HG02852 (cell line): Measurements from ENCODE around the gene ACOXL.

Source experiments
- ATAC-seq: cut with Tn5 transposase; IDR thresholded peaks from one replicate; pipeline ENCODE4 v1.9.1; 2021; ENCODE audit warnings: mild to moderate bottlenecking, moderate library complexity; ENCODE audit not compliant: unreplicated experiment

The ACOXL gene

GRCh38 chr2:111099402-111099801 lies 367.0 kb downstream of the ACOXL start:
- no peak for ATAC-seq

- no peak for ATAC-seq
Observed at GRCh38 chr2:111100087-111100764, 367.9 kb downstream of the ACOXL start.

- peak; percentile 71 for ATAC-seq
Observed at GRCh38 chr2:111100765-111101162, 368.4 kb downstream of the ACOXL start.

GRCh38 chr2:111101592-111101991 lies 369.2 kb downstream of the ACOXL start:
- ATAC-seq, result no peak

GRCh38 chr2:111102216-111102615 lies 369.8 kb downstream of the ACOXL start:
- ATAC-seq, result no peak

- ATAC-seq, result no peak
Observed at GRCh38 chr2:111105926-111106325, 373.6 kb downstream of the ACOXL start.

DNA sequence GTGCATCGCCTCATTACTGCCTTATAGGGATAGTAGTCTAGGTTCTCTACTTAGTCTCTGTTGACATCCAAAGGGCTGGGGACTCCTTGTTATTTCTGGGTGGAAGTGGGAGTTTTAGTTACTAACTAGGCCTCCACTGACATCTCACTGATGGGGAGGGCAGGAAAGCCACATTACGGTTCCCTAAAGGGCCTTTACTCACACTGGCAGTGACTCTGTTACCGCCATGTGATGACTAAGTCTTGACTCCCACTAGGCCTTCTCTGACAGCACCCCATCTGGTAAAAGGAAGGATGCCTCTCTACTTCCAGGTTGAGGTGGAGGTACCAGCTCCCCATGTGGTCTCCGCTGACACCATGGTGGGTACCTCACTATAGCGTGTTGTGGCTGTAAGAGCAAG lies 374.3 kb downstream of the ACOXL start:
- no peak for ATAC-seq

- ATAC-seq, result no peak
Observed at GRCh38 chr2:111108745-111109271, 376.4 kb downstream of the ACOXL start.

DNA sequence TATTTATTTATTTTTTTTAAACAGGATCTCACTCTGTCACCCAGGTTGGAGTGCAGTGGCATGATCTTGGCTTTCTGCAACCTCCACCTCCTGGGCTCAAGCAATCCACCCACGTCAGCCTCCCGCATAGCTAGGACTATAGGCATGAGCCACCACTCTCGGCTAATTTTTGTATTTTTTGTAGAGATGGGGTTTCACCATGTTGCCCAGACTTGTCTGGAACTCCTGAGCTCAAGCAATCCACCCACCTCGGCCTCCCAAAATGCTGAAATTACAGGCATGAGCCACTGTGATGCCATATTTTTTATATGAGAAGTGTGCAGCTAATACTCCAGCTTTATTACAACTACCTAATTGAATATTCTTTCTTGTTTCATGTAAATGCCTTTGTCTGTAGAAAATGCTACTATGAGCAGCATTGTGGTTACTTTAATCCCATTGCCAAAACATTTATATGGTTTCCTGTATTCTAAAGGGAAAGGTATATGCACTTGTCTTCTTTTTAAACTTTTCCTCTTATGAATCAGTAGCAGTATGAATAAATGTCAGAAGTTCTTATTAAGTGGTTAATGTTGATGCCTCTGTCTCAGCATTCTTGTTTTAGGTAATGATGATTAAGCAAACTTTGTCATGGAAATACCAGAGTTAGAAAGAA lies 378.9 kb downstream of the ACOXL start:
- no peak for ATAC-seq

DNA sequence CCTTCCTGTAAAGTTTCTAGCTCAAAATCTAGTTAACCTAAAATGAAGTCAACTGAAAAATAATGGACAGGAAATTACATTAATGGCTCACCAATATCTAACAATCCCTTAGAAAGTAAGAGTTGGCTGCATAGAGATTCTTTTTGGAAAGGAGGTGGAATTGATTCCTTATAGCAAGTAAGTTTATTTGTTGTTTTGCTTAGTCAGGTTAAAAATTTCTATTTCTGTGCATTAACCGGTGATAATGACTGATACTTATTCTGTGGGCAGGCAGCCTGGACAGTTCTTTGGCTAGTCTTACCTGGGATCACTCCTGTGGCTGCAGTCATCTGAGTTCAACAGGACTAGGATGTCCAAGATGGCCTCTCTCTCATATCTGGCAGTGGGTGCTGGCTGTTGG lies 381.5 kb downstream of the ACOXL start:
- no peak for ATAC-seq

- ATAC-seq, result peak; percentile 29
Observed at GRCh38 chr2:111116011-111116746, 383.8 kb downstream of the ACOXL start.

GRCh38 chr2:111116843-111117597 lies 384.6 kb downstream of the ACOXL start:
- ATAC-seq, result no peak

- ATAC-seq, result no peak
Observed at GRCh38 chr2:111117598-111118480, 385.5 kb downstream of the ACOXL start.

- no peak for ATAC-seq
Observed at GRCh38 chr2:111118481-111118980, 386.2 kb downstream of the ACOXL start.

- no peak for ATAC-seq
Observed at GRCh38 chr2:111118981-111119821, 386.8 kb downstream of the ACOXL start.

GRCh38 chr2:111119822-111120252 lies 387.5 kb downstream of the ACOXL start:
- no peak for ATAC-seq

DNA sequence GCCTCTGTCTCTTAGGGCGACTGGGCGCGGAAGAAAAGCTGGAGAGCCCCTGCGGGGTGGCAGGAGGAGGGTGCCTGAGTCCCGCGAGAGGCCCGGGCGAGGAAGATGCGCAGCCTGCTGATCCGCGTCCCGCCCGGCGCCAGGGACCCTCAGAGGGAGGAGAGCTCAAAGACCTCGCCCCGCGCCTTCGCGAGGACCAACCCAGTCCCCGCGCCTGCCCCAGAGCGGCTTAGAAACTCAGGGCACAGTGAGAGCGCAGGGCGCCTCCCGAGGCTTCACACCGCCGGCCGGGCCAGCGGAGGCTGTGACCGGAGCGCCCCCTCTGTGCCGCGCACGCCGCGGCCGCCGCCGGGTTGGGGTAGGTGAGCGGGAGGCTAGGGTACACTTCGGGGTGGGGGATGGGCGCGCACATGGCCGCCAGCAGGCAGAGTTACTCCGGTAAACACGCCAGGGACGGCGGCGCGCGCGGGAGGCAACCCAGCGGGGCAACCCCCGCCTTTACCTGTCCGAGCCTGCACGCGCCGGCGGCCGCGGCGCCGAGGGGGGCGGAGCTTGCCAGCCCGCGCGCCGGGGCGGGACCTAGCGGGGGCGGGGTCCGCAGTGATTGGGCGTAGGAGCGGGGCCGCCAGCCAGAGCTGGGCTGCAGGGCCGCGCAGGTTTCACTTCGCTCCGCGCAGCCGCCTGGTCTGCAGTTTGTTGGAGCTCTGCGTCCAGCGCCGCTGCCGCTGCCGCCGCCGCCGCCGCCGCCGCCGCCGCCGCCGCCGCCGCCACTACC lies 388.1 kb downstream of the ACOXL start, which contains the start of gene BCL2L11:
TSS of gene BCL2L11 (plus strand) at position 662 of the 775 bp plus-strand sequence. CDS start 2,832 bp downstream, outside the sequence.
- ATAC-seq, result peak; percentile 57
